A673 (cell line): ENCODE results near the gene ZSWIM8.

Source experiments
- EZH2 ChIP-seq: fragments of 200-600 bp; sonication (generic); IDR thresholded peaks from 2 replicates; pipeline ENCODE4 v1.6.1; 2017; ENCODE audit warnings: borderline replicate concordance, low read depth, mild to moderate bottlenecking, mixed read lengths, antibody characterized with exemption, low read length; ENCODE audit not compliant: poor library complexity, severe bottlenecking
- TF ChIP-seq, protein P1 (sequence below): fragments of 300-800, 200-600 bp; sonication (generic); conservative IDR thresholded peaks from 2 replicates; pipeline ENCODE4 v1.5.1; 2017; ENCODE audit warnings: low read depth, mild to moderate bottlenecking, antibody characterized with exemption, low read length, moderate library complexity, mixed read lengths

DNA sequence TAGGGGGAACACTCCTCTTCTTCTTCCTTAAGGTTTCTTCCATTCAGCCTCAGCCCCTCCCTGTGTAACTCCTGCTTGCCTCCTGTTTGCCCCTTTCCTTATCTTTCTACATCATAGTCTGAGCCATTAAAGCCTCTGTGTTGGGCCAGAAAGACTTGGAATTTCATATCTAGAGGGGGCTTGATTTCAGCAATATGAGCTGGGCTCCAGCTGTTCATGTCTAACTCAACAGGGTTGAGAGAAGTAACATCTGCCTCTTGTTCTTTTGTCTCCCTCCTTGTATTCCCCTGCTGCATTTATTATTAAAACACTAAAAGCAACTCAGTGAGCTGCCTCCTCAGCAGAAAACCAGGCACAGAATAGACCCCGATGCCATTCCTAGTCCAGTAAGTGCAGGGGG is 23.6 kb upstream of the ZSWIM8 start:
- TF ChIP-seq, protein P1, sequence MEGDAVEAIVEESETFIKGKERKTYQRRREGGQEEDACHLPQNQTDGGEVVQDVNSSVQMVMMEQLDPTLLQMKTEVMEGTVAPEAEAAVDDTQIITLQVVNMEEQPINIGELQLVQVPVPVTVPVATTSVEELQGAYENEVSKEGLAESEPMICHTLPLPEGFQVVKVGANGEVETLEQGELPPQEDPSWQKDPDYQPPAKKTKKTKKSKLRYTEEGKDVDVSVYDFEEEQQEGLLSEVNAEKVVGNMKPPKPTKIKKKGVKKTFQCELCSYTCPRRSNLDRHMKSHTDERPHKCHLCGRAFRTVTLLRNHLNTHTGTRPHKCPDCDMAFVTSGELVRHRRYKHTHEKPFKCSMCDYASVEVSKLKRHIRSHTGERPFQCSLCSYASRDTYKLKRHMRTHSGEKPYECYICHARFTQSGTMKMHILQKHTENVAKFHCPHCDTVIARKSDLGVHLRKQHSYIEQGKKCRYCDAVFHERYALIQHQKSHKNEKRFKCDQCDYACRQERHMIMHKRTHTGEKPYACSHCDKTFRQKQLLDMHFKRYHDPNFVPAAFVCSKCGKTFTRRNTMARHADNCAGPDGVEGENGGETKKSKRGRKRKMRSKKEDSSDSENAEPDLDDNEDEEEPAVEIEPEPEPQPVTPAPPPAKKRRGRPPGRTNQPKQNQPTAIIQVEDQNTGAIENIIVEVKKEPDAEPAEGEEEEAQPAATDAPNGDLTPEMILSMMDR, result no peak
- no peak for TF ChIP-seq EZH2
